Measurements from ENCODE around the gene SEPTIN12. TPM values are rescaled to one million over a fixed set of nuclear protein-coding genes. Genes with fewer than 3 reads are reported as not detected.

SEPTIN12 gene
- total and polyA plus RNA-seq, 2 of the 4 experiments (the other 2 are of a cell fraction), result not detected

DNA sequence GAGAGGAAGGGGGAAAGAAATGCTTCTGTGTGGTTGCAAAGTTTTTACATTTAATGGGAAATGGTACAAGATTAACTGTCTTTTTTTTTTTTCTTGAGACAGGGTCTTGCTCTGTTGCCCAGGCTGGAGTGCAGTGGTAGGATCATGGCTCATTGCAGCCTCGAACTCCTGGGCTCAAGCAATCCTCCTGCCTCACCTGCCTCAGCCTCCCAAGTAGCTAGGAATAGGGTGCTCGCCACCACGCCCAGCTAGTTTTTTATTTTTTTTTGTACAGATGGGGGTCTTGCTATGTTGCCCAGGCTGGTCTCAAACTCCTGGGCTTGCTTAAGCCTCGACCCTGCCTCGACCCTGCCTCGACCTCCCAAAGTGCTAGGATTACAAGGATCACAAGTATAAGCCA is 18.1 kb upstream of the SEPTIN12 start:
- Histone ChIP-seq H3K36me3 (ENCODE audit: control insufficient read depth, insufficient read depth, low read length) (peaks cover 37% of the 10 kb centered on the region), H4K8ac (ENCODE audit: low read depth in 2 of 2, low read length in 2 of 2) (no peak overlapping the region), H2BK15ac (ENCODE audit: low read depth, low read length) (no peak overlapping the region), H2BK20ac (ENCODE audit: low read depth, low read length) (no peak overlapping the region), H2AK9ac (replicated peaks; ENCODE audit: low read depth, low read length, poor library complexity) (no peak overlapping the region), H3K56ac (ENCODE audit: extremely low read depth, insufficient read depth, low read length) (no peak overlapping the region), H3K18ac (ENCODE audit: low read depth, low read length) (no peak overlapping the region), H3K9me3 (ENCODE audit: control insufficient read depth, insufficient read depth, low read length) (no peaks in the 10 kb centered on the region), H3K27ac (ENCODE audit: insufficient read depth, low read length) (no peak overlapping the region), H3K4me3 (ENCODE audit: insufficient read depth, low read depth, low read length) (no peak overlapping the region), H2BK5ac (ENCODE audit: low read depth, low read length, poor library complexity, severe bottlenecking) (no peak overlapping the region), H3K14ac (replicated peaks; ENCODE audit: low read depth, low read length) (no peak overlapping the region), H3K27me3 (ENCODE audit: control insufficient read depth, insufficient read depth, low read length) (no peaks in the 10 kb centered on the region), H3K9me1 (ENCODE audit: insufficient read depth, low read length) (no peaks in the 10 kb centered on the region), H2AK5ac (ENCODE audit: low read depth, low read length) (no peak overlapping the region), H3K4me1 (ENCODE audit: control insufficient read depth, insufficient read depth, low read length) (peaks cover 5% of the 10 kb centered on the region; the same call in 1 of the 2 replicates), H3K23ac (ENCODE audit: low read depth, low read length) (no peak overlapping the region; the same call in 1 of the 2 replicates), H2AFZ (replicated peaks; ENCODE audit: low read length, poor library complexity) (no peak overlapping the region), H2BK120ac (ENCODE audit: low read depth, low read length) (no peak overlapping the region), H3K4me2 (ENCODE audit: low read depth, low read length) (no peak overlapping the region), H3K4ac (ENCODE audit: low read depth, low read length) (no peak overlapping the region), H4K91ac (ENCODE audit: insufficient read depth, low read depth, low read length) (no peak overlapping the region), H4K5ac (ENCODE audit: low read depth, low read length) (no peak overlapping the region), H3K9ac (ENCODE audit: low read depth, low read length) (no peak overlapping the region), H4K20me1 (ENCODE audit: insufficient read depth, low read length) (no peaks in the 10 kb centered on the region; the same call in 1 of the 2 replicates), H3K79me1 (ENCODE audit: low read depth in 1 of 2, low read length in 2 of 2) (peaks cover 0 to 7% of the 10 kb centered on the region in 2 experiments; a peak in 2 of 4 replicates)
- intact Hi-C loops (cut with micrococcal nuclease) (no loop called here), in situ Hi-C loops (cut with MboI; ENCODE audit: low sequenced_read_pairs) (no loop called here), dilution Hi-C loops (cut with HindIII; ENCODE audit: low sequenced_read_pairs, unreplicated experiment) (no loop called here)
- CTCF ChIA-PET, result no interaction called here
- BruUV-seq (replicated peaks), result no TSS peak
- TF ChIP-seq RFX5 (IDR thresholded peaks at IDR 0.05; ENCODE audit: low read depth, low read length), result no peak
- TF ChIP-seq, protein P1, sequence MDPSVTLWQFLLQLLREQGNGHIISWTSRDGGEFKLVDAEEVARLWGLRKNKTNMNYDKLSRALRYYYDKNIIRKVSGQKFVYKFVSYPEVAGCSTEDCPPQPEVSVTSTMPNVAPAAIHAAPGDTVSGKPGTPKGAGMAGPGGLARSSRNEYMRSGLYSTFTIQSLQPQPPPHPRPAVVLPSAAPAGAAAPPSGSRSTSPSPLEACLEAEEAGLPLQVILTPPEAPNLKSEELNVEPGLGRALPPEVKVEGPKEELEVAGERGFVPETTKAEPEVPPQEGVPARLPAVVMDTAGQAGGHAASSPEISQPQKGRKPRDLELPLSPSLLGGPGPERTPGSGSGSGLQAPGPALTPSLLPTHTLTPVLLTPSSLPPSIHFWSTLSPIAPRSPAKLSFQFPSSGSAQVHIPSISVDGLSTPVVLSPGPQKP (IDR thresholded peaks at IDR 0.05; ENCODE audit: borderline replicate concordance, low read depth, low read length), result no peak
- no peak for TF ChIP-seq CHD1 (IDR thresholded peaks at IDR 0.05; ENCODE audit: low read depth, low read length)
- TF ChIP-seq FOS (IDR thresholded peaks at IDR 0.05; ENCODE audit: low read depth, low read length), result no peak
- TF ChIP-seq SMC3 (IDR thresholded peaks at IDR 0.05; ENCODE audit: low read depth, low read length), result no peak
- no peak for TF ChIP-seq MXI1 (IDR thresholded peaks at IDR 0.05; ENCODE audit: borderline replicate concordance, low read depth, low read length)
- TF ChIP-seq POLR2A (IDR thresholded peaks at IDR 0.05; ENCODE audit: low read depth, low read length), result no peak
- TF ChIP-seq, protein P2, sequence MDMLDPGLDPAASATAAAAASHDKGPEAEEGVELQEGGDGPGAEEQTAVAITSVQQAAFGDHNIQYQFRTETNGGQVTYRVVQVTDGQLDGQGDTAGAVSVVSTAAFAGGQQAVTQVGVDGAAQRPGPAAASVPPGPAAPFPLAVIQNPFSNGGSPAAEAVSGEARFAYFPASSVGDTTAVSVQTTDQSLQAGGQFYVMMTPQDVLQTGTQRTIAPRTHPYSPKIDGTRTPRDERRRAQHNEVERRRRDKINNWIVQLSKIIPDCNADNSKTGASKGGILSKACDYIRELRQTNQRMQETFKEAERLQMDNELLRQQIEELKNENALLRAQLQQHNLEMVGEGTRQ (IDR thresholded peaks at IDR 0.05; ENCODE audit: low read depth, low read length), result no peak
- TF ChIP-seq CEBPB (IDR thresholded peaks at IDR 0.05; ENCODE audit: low read depth, low read length), result no peak
- TF ChIP-seq MAZ (IDR thresholded peaks at IDR 0.05; ENCODE audit: borderline replicate concordance, low read depth, low read length), result no peak
- TF ChIP-seq MAFK (IDR thresholded peaks at IDR 0.05; ENCODE audit: low read depth, low read length), result no peak
- no peak for TF ChIP-seq RCOR1 (IDR thresholded peaks at IDR 0.05; ENCODE audit: insufficient replicate concordance, low read length)
- no peak for TF ChIP-seq NFE2L2 (IDR thresholded peaks at IDR 0.05; ENCODE audit: low read depth, low read length)
- no peak for TF ChIP-seq RAD21 (IDR thresholded peaks at IDR 0.05; ENCODE audit: low read length)
- TF ChIP-seq BHLHE40 (IDR thresholded peaks at IDR 0.05; ENCODE audit: low read depth, low read length), result no peak
- ATAC-seq (ENCODE audit: low read depth) (no peak), DNase-seq (no peak)
- no CpG with 5 or more reads among the region's 6 CpGs for WGBS, 2 experiments (ENCODE audit: extremely low coverage in 2 of 2, insufficient read length in 1 of 2)
- POLR2A ChIA-PET (ENCODE audit: unreplicated experiment), result no interaction called here

Measured in IMR-90 (cell line).